NCI-H526 treated with DMSO at 0.1 percent for 48 hours (cell line): ENCODE measurements around the gene CD3D.

Experiments used
- DNase-seq: peaks from one replicate; lab custom pipeline; 2025; lab: John Stamatoyannopoulos, UW

The CD3D gene

GRCh38 chr11:118304227-118304567 lies 38.3 kb downstream of the CD3D start:
- DNase-seq, result no peak

GRCh38 chr11:118301600-118302195 lies 40.8 kb downstream of the CD3D start:
- DNase-seq, result no peak

GRCh38 chr11:118295815-118296454 lies 46.6 kb downstream of the CD3D start:
- DNase-seq, result no peak

GRCh38 chr11:118295199-118295598 lies 47.3 kb downstream of the CD3D start:
- DNase-seq, result peak; percentile 49

- no peak for DNase-seq
Measured at GRCh38 chr11:118294053-118294452, 48.5 kb downstream of the CD3D start.

GRCh38 chr11:118291477-118292135 lies 50.9 kb downstream of the CD3D start:
- no peak for DNase-seq

GRCh38 chr11:118290923-118291322 lies 51.6 kb downstream of the CD3D start:
- DNase-seq, result peak; percentile 30

- DNase-seq, result no peak
Measured at GRCh38 chr11:118289401-118289800, 53.1 kb downstream of the CD3D start.
